Left forelimb (tissue), 1 donor: ENCODE measurements around the gene MED28.

Source experiments
- DNase-seq: peaks from one replicate; pipeline ENCODE4 v3.0.0-alpha.2; 2018; ENCODE audit warnings: low spot score

Gene MED28

DNA sequence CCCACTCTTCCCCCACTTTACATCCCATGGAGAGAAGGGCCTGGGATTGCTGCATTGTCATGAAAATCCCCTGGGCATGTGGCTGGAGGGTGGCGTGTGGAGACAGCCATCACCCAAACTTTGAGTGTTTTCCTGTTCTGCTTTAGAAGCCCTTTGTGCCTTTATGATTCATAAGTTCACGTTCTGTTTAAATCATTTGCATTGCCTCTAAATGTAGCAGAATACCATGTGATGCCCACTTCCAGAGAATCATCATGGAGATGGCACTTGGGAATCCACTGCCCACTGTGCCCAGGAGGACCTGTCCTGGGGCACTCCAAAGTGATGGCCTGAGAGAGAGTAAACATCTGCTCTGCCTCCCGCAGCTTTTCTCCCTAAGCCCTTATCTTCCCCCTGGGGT, 52.8 kb downstream of the MED28 start:
- DNase-seq, result no peak

DNA sequence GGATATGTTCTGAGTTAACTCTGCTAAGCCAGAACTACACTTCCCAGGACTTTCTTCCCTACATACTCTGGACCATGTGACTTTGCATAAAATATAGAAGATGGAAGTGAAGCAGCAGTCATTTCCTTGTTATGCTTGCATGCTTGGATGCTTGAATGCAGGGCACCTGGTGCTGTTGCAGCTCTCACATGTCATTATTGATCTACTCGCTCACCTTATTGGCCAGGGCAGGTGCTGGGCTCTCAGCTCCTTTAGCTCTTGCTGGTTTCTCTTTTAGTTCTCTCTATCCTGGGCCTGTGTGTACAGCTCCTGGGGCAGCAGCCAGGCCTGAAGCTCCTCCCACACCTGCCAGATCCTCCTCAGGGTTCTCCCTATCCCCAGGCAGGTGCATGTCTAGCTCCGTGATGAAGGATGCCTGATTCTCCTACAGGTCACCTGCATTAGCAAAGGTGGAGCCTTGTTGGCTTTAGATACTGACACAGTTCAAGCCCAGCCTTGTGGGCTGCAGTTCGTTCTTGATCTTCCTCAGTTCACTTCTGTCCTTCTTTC, 53.3 kb downstream of the MED28 start:
- DNase-seq, result no peak

DNA sequence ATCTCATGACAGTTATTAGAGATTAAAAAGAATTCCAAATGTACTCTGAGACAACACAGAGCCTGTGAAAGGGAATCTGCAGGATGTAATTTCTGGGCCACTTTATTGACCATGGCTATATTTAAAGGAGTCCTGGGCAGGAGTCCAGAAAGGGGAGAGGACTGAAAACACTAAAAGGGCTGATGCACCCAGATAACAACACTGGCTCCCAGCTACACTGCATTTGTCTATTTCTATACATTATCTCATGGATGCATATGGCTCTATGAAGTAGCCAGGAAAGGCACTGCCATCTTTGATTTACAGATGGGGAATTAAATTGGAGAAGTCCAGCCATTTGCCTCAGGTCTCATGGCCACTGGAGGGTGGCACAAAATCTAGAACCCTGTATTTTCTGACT, 56.0 kb downstream of the MED28 start:
- DNase-seq, result no peak

DNA sequence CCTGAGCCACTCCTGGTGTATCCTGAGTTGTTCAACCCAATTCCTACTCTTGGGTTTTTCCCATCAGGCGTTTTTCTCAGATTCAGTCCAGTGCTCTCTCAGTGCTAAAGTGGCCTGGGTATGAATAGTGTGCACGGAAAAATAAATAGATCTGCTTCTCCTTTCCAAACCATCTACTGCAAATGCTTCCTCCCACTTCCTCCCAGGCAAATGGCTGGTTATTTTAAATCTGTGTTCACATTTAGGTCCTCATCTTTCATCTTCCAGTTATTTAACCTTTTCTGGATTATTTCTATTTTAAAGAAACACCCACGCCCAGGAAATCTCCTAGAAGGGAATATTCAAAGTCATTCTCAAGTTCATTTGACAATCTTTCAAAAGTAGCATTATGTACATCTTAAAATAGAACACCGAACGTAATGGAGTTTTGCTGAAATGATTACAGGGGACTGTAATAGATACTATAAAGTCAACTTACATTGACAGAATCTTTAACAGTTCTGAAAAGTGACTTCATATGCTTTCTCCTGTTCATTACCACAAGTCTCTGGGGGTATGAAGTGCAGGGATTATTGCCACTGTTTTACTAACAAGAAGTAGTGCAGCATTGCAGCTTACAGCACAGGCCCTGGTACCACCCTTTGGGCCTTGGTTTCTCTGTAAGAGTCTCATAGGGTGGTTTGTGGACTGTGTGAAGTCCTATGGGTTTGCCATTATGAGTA, 66.3 kb downstream of the MED28 start:
- no peak for DNase-seq

DNA sequence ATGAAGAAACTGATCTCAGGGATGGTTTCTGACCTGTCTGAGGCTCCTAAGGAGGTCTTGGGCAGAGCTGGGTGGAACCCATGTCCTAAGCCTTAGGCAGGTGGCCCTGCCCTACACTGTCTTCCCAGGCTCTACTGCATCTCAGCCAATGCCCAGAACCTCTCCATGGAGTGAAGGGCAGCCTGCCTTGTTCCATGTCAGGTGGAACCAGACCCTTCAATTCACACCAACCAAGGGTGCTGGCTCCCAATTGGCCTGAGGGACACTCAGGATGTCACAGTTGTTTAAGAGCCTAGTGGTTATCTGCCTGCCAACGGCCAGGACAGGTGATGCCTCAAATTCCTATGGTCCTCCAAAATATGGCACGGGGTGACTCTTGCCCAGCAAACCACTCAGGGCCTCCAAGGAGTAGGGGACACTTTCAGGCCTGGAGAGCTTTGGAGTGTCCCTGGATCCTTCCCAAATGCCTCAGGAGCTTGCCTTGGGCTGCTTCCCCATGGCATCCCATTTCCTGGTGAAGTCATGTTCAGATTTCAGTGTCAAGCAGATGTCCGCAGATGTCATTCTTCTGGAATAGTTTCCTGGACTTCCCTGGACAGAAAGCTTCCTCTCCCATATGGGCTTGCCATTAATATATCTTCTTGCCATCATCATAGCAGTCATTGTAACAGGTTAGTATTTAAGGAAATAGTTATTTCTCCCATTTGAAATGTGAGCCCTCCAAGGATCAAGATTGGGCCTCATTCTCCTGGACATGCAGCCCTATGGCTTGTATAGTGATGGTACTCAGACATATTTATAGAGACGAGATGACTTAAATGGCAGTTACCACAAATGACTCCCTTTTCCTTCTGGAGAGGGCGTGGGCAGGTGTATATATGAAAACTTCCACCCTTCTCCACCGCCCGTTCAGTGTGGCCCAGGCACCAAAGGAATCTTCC, 67.1 kb downstream of the MED28 start:
- no peak for DNase-seq

DNA sequence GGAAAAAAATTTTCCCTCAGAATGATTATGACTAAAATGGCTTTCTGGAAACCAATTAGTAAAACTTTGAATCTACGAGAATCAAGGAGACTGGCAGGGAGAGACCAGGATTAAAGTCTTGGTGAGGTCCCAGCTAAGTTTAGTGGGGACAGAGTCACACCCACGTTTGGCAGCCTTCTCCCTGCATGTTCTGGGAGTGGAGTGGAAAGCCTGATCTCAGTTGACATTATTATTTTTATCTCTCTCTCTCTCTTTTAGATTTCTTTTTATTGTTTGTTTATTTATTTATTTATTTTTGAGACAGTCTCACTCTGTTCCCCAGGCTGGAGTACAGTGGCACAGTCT, 67.8 kb downstream of the MED28 start:
- no peak for DNase-seq
